HG03342 (cell line): ENCODE data around the gene MRM1.

Source experiments
- ATAC-seq: cut with Tn5 transposase; IDR thresholded peaks from one replicate; pipeline ENCODE4 v1.9.1; 2021; ENCODE audit warnings: mild to moderate bottlenecking, moderate library complexity; ENCODE audit not compliant: unreplicated experiment

Gene MRM1, protein sequence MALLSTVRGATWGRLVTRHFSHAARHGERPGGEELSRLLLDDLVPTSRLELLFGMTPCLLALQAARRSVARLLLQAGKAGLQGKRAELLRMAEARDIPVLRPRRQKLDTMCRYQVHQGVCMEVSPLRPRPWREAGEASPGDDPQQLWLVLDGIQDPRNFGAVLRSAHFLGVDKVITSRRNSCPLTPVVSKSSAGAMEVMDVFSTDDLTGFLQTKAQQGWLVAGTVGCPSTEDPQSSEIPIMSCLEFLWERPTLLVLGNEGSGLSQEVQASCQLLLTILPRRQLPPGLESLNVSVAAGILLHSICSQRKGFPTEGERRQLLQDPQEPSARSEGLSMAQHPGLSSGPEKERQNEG

GRCh38 chr17:36601303-36602029 lies at the start of gene MRM1:
MRM1 (plus strand) TSS chr17:36601583; CDS start chr17:36601811, 228 bp downstream.
- peak; percentile 73 for ATAC-seq

GRCh38 chr17:36553459-36553858 lies 47.9 kb upstream of the MRM1 start:
- ATAC-seq: no peak

DNA sequence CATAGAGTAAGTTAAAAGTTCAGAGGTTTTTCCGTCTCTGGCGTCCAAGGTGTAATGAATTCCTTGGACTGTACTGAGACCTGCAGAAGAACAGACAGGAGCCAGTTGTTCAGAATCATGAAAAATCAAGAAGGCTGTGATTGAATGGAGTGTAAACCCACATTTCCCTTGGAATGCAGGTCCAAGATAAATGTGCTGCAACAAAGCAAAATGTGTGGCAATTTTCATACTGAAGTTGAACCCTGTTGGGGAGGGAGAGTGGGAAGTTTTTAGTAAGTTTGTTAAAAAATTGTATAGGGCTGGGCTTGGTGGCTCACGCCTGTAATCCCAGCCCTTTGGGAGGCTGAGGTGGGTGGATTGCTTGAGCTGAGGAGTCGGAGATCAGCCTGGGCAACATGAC lies 35.3 kb upstream of the MRM1 start:
- no peak for ATAC-seq

GRCh38 chr17:36575028-36575427 lies 26.4 kb upstream of the MRM1 start:
- no peak for ATAC-seq

- ATAC-seq: no peak
Observed at GRCh38 chr17:36576793-36577192, 24.6 kb upstream of the MRM1 start.

GRCh38 chr17:36578671-36579070 lies 22.7 kb upstream of the MRM1 start:
- ATAC-seq: no peak

DNA sequence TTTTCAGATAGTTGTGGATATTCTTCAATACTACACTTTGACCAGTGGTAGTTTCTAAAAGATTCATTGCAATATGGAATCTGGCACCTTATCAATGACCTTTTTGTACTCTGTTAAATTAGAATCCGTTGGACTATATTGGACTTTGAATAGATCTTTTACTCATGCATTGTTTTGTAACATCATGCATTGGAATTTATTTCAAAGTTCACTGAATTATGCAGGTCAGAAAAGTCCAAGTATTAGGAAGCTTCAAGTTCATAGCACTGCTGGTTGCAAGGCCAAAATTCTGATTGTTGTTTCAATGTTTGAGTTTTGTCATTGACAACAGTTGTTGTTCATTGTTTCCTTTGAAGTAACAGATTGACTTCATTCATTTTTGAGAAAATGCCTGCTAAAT lies 17.6 kb upstream of the MRM1 start:
- ATAC-seq: no peak

DNA sequence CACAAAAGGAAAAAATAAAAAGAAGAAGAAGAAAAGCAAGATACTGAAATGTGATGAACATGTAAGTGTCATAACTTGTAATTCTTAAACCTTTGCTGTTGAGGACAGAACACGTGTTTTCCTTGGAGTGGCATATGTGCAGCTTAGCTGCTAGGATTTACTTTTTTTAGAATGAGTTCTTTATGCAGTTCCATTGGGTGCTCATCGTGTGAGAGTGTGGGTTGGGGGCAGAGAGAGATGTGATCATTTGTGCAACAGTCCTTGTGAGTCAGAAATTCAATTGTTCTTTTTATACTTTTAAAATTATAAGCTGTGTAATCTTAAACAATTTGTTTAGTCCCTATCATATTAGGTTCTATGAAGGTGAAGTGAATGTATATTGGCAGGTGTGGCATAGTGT lies 15.2 kb upstream of the MRM1 start:
- no peak for ATAC-seq

DNA sequence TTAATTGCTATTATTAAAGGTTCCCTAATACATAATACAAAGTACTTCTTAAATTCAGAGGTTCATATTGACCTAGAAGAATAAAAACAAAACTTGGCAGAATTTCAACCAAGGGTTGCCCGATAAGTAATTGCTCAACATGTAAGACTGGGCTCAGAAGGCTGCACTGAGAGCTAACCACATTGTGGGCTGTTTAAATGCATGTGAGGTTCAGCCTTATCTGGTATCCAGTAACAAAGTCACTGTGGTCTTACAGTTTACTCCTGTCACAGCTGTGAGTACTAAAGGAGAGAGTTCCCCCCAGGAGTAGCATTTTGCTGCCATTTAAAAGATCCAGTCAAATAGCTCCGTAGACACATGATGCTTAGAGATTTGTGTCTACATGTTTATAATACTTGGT lies 11.3 kb upstream of the MRM1 start:
- no peak for ATAC-seq

DNA sequence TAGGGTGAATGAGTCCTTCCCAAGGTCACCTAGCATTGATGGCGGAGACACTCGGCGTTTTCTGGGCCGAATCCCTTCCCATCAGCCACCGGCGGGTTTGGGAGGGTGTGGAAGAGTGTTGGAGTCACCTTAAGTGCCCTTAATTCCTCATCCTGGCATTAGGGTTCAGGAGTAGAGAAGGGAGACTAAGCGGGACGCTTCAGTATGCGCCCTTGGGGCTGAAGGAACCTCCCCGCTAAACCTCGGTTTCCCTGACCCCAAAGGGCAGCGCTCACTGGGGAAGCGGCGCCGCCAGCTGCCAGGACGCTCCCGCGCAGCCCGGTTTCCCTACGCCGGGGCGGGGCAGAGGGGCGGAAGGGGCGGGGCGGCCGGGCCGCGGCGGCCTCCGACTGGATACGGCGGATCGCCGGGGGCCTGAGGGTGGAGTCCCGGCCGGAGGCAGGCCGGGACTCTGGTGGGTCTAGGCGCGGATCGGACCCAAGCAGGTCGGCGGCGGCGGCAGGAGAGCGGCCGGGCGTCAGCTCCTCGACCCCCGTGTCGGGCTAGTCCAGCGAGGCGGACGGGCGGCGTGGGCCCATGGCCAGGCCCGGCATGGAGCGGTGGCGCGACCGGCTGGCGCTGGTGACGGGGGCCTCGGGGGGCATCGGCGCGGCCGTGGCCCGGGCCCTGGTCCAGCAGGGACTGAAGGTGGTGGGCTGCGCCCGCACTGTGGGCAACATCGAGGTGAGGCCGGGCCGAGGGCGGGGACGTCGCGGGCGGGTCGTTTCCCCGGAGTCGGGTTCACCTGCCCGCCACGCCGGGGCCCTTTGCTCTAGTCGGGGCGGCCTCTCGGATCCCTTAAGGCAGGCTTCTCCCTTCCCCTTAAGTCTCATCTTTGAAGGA lies 9.7 kb upstream of the MRM1 start, which contains the start of gene DHRS11:
TSS of gene DHRS11 (plus strand) at position 446 of the 882 bp plus-strand sequence. CDS start at position 577, 131 bp downstream.
- peak; percentile 74 for ATAC-seq

DNA sequence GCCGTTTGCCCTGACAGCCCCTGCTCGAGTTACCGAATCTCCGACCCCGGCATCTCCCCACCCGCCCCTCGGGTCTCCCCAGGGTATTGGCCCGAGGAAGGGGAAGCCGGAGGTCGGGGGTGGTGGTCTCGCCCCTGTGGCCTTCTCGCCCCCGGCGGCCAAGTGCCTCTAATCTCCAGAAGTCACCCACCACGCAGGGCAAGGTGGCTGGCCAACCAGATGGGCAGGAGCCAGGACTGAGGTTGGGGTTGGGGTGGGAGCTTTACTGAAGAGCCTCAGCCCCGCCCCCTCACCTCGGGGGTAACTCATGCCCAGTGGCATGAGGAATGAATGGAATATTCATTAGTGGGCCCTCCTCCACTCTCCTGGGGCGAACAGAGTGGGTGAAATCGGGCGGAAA lies 9.1 kb upstream of the MRM1 start:
- no peak for ATAC-seq

DNA sequence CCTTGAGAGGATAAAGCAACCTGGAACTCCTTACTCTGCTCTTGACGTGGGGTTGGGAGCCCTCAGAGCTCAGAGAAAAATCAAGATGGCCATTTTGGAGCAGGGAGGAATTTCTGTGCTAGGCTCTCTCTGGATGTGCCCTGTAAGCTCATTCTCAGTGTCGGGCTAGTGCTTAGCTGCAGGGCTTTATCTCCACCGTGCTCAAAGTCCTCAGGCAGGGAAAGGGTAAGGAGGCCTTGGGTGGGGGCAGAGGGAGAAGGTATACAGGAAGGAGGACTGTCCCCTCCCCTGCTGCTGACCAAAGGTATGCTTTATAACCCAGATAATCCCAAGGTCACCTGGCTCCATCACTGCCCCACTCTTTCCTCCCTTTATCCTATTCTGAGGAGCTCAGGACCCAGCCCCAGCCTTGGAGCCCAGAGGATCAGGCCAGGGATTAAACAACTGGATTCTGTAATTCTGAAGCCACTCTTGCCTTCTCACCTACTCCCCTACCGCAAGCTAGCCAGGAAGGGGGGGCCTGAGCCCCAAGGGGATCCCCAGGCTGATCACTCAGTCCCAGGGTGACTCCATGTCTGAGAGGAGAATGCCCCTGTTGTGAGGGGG lies 8.6 kb upstream of the MRM1 start:
- ATAC-seq: no peak

DNA sequence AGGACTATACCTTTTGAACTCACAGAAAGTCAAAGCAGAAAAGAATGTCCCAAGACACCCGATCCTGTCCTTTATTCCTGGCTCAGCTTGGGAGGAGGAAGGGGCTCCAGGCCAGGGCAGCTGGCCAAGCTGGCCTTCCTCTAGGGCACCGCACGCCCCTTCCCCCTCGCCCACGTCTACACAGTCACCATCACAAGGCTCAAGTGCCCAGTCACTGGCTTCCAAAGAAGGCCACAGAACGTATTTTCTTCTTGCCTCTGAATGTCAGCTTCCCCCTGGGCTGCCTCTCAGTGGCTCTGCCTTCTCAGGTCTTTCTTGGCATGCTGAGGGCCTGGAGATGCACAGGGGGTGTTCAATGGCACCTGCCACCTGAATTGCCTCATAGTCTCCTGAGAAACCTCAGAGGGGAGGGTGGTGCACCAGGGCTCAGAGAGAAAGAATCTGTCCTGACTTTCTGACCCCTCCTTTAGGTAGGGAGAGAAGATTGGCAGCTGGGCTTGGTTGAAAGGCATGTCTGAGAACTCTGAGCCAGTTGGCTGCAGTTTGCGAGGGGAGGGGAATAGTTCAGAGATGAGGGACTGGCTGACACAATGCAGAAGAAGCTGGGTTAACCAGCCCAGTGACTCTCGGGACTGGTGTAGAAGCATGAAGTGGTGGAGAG lies 7.6 kb upstream of the MRM1 start:
- no peak for ATAC-seq

- ATAC-seq: no peak
Observed at GRCh38 chr17:36594626-36595401, 6.6 kb upstream of the MRM1 start.

GRCh38 chr17:36597226-36597625 lies 4.2 kb upstream of the MRM1 start:
- no peak for ATAC-seq

- ATAC-seq: no peak
Observed at GRCh38 chr17:36597866-36598777, 3.3 kb upstream of the MRM1 start.

DNA sequence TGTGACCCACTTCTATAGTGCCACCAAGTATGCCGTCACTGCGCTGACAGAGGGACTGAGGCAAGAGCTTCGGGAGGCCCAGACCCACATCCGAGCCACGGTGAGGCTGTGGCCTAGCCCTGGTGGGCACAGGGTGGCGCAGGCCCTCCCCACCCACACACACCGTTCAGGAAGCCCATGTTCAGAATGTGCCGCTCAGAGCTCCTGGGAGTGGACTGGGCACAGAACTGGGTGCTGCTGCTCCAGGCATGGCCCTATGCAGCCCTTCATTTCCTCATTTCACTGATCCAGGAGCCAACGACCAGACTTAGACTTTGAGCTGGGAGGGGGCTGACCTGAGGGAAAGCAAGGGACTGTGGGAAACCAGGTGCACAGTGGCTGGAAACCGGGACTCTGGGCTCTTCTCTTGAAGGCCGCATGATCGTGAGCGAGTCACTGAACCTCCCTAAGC lies 2.4 kb upstream of the MRM1 start:
- no peak for ATAC-seq

- no peak for ATAC-seq
Observed at GRCh38 chr17:36599546-36600250, 1.7 kb upstream of the MRM1 start.
